ENCODE data around the gene AHCYL2. TPM values are rescaled to one million over a fixed set of nuclear protein-coding genes. Genes with fewer than 3 reads are reported as not detected.
"Not testable (repeated sequence)": the region's sequence is repeated elsewhere in the genome, so short reads cannot be mapped to it uniquely, and the experiment has no call there.

Gene AHCYL2
- polyA plus RNA-seq, 3 donors from 2014 or later = 5.7 to 6.8 (median 6.8) TPM

GRCh38 chr7:129341816-129342806 is 117.3 kb downstream of the AHCYL2 start:
- H3K4me1 Mint-ChIP-seq = peaks cover 9 to 12% of the 10 kb centered on the region in 2 donors
- no peaks in the 10 kb centered on the region for H3K9me3 Mint-ChIP-seq
- no peak for DNase-seq
- no peaks in the 10 kb centered on the region for H3K27me3 Mint-ChIP-seq (ENCODE audit: low read depth in 3 of 3)
- H3K36me3 Mint-ChIP-seq = no peaks in the 10 kb centered on the region
- H3K27ac Mint-ChIP-seq = no peak overlapping the region
- no peak overlapping the region for H3K4me3 Mint-ChIP-seq

- no peaks in the 10 kb centered on the region for H3K36me3 Mint-ChIP-seq
- no peak overlapping the region for H3K4me3 Mint-ChIP-seq
- H3K27me3 Mint-ChIP-seq (ENCODE audit: low read depth in 3 of 3) = no peaks in the 10 kb centered on the region
- H3K27ac Mint-ChIP-seq = no peak overlapping the region
- DNase-seq = peak; percentile 26 to 43 (median 34)
- H3K4me1 Mint-ChIP-seq = peaks cover 9 to 12% of the 10 kb centered on the region in 2 donors
- H3K9me3 Mint-ChIP-seq = no peaks in the 10 kb centered on the region
Observed at GRCh38 chr7:129343099-129343700, 118.4 kb downstream of the AHCYL2 start.

GRCh38 chr7:129347330-129347729 is 122.5 kb downstream of the AHCYL2 start:
- H3K36me3 Mint-ChIP-seq = no peaks in the 10 kb centered on the region
- H3K4me3 Mint-ChIP-seq = no peak overlapping the region
- no peaks in the 10 kb centered on the region for H3K27me3 Mint-ChIP-seq (ENCODE audit: low read depth in 3 of 3)
- H3K27ac Mint-ChIP-seq = no peak overlapping the region
- H3K4me1 Mint-ChIP-seq = no peaks in the 10 kb centered on the region
- no peak for DNase-seq
- no peaks in the 10 kb centered on the region for H3K9me3 Mint-ChIP-seq

- no peaks in the 10 kb centered on the region for H3K27me3 Mint-ChIP-seq (ENCODE audit: low read depth in 3 of 3)
- H3K9me3 Mint-ChIP-seq = no peaks in the 10 kb centered on the region
- DNase-seq = no peak
- no peaks in the 10 kb centered on the region for H3K36me3 Mint-ChIP-seq
- H3K27ac Mint-ChIP-seq = no peak overlapping the region
- no peaks in the 10 kb centered on the region for H3K4me1 Mint-ChIP-seq
- H3K4me3 Mint-ChIP-seq = no peak overlapping the region
Observed at GRCh38 chr7:129348023-129348740, 123.4 kb downstream of the AHCYL2 start.

GRCh38 chr7:129351320-129351719 is 126.5 kb downstream of the AHCYL2 start:
- Mint-ChIP-seq H3K27me3 (ENCODE audit: low read depth in 3 of 3) (no peaks in the 10 kb centered on the region), H3K36me3 (no peaks in the 10 kb centered on the region), H3K4me1 (no peaks in the 10 kb centered on the region), H3K9me3 (no peaks in the 10 kb centered on the region), H3K27ac (no peak overlapping the region), H3K4me3 (no peak overlapping the region)
- no peak for DNase-seq

GRCh38 chr7:129353104-129353503 is 128.3 kb downstream of the AHCYL2 start:
- not testable (repeated sequence) for H3K9me3 Mint-ChIP-seq; H3K4me1 Mint-ChIP-seq; H3K36me3 Mint-ChIP-seq; H3K27ac Mint-ChIP-seq; H3K4me3 Mint-ChIP-seq; DNase-seq; H3K27me3 Mint-ChIP-seq (ENCODE audit: low read depth in 3 of 3)

- Mint-ChIP-seq H3K36me3 (no peaks in the 10 kb centered on the region), H3K4me3 (no peak overlapping the region), H3K27me3 (ENCODE audit: low read depth in 3 of 3) (peaks cover 0 to 2% (median 0%) of the 10 kb centered on the region in 3 donors), H3K4me1 (peaks cover 4 to 10% of the 10 kb centered on the region in 2 donors), H3K27ac (no peak overlapping the region), H3K9me3 (no peaks in the 10 kb centered on the region)
- no peak for DNase-seq
Observed at GRCh38 chr7:129354428-129355157, 129.8 kb downstream of the AHCYL2 start.

GRCh38 chr7:129356176-129356575 is 131.3 kb downstream of the AHCYL2 start:
- Mint-ChIP-seq H3K9me3 (no peaks in the 10 kb centered on the region), H3K27ac (no peak overlapping the region), H3K27me3 (ENCODE audit: low read depth in 3 of 3) (peaks cover 0 to 2% (median 2%) of the 10 kb centered on the region in 3 donors), H3K36me3 (no peaks in the 10 kb centered on the region), H3K4me3 (no peak overlapping the region), H3K4me1 (peaks cover 4 to 10% of the 10 kb centered on the region in 2 donors)
- DNase-seq = no peak

- Mint-ChIP-seq H3K9me3 (no peaks in the 10 kb centered on the region), H3K4me1 (peaks cover 4 to 10% of the 10 kb centered on the region in 2 donors), H3K36me3 (no peaks in the 10 kb centered on the region), H3K4me3 (no peak overlapping the region), H3K27ac (no peak overlapping the region), H3K27me3 (ENCODE audit: low read depth in 3 of 3) (peaks cover 0 to 2% (median 2%) of the 10 kb centered on the region in 3 donors)
- DNase-seq = no peak
Observed at GRCh38 chr7:129359176-129359575, 134.3 kb downstream of the AHCYL2 start.

GRCh38 chr7:129359638-129360037 is 134.8 kb downstream of the AHCYL2 start:
- H3K4me3 Mint-ChIP-seq = no peak overlapping the region
- no peak overlapping the region for H3K27ac Mint-ChIP-seq
- H3K9me3 Mint-ChIP-seq = no peaks in the 10 kb centered on the region
- no peaks in the 10 kb centered on the region for H3K36me3 Mint-ChIP-seq
- DNase-seq = no peak
- H3K27me3 Mint-ChIP-seq (ENCODE audit: low read depth in 3 of 3) = peaks cover 0 to 2% (median 2%) of the 10 kb centered on the region in 3 donors
- H3K4me1 Mint-ChIP-seq = peaks cover 4 to 10% of the 10 kb centered on the region in 2 donors

GRCh38 chr7:129361771-129362170 is 136.9 kb downstream of the AHCYL2 start:
- H3K4me1 Mint-ChIP-seq = peaks cover 4 to 10% of the 10 kb centered on the region in 2 donors
- H3K27me3 Mint-ChIP-seq (ENCODE audit: low read depth in 3 of 3) = peaks cover 0 to 2% (median 2%) of the 10 kb centered on the region in 3 donors
- DNase-seq = no peak
- H3K4me3 Mint-ChIP-seq = no peak overlapping the region
- no peaks in the 10 kb centered on the region for H3K36me3 Mint-ChIP-seq
- H3K9me3 Mint-ChIP-seq = no peaks in the 10 kb centered on the region
- no peak overlapping the region for H3K27ac Mint-ChIP-seq

GRCh38 chr7:129362496-129362895 is 137.7 kb downstream of the AHCYL2 start:
- peaks cover 4 to 12% of the 10 kb centered on the region in 2 donors for H3K4me1 Mint-ChIP-seq
- no peak overlapping the region for H3K27ac Mint-ChIP-seq
- peaks cover 0 to 2% (median 0%) of the 10 kb centered on the region in 3 donors for H3K27me3 Mint-ChIP-seq (ENCODE audit: low read depth in 3 of 3)
- no peaks in the 10 kb centered on the region for H3K9me3 Mint-ChIP-seq
- H3K36me3 Mint-ChIP-seq = no peaks in the 10 kb centered on the region
- no peak for DNase-seq
- H3K4me3 Mint-ChIP-seq = no peak overlapping the region

GRCh38 chr7:129367349-129367699 is 142.5 kb downstream of the AHCYL2 start:
- DNase-seq = no peak
- Mint-ChIP-seq H3K36me3 (no peaks in the 10 kb centered on the region), H3K27ac (peak overlapping the region in 1 of 6 donors; percentile 58), H3K27me3 (ENCODE audit: low read depth in 3 of 3) (no peaks in the 10 kb centered on the region), H3K4me1 (peaks cover 18 to 22% of the 10 kb centered on the region in 2 donors), H3K9me3 (no peaks in the 10 kb centered on the region), H3K4me3 (peak overlapping the region in 1 of 5 donors; percentile 67)
